ENCODE results near the gene HSP90AA1. TPM values are rescaled to one million over a fixed set of nuclear protein-coding genes. Genes with fewer than 3 reads are reported as not detected.
A peak's percentile ranks its signal among the peaks of the same experiment; 100 is the strongest.
"Not testable (repeated sequence)": the region's sequence is repeated elsewhere in the genome, so short reads cannot be mapped to it uniquely, and the experiment has no call there.

The HSP90AA1 gene
- total and polyA plus RNA-seq, 2 donors (not counting 1 experiment from before 2014, with no cell fraction given), result 190 to 222 TPM

- intact Hi-C loops (cut with micrococcal nuclease), result loop anchor here (5.0 kb wide), 2 partner anchors 208 to 1252 kb away; no protein-coding TSS in a partner anchor
- ChIA-PET CTCF (interaction anchor here (1.1 to 1.8 kb wide), 2 partner anchors 11 to 37 kb away, joined by 3 to 4 read pairs; no protein-coding TSS in a partner anchor), POLR2A (no interaction called here)
- peaks cover 18 to 28% of the 10 kb centered on the region in 2 donors for H3K4me1 ChIP-seq (ENCODE audit: control insufficient read depth in 2 of 2, insufficient read depth in 2 of 2, low read length in 2 of 2)
- no peaks in the 10 kb centered on the region for H3K9me3 Mint-ChIP-seq (ENCODE audit: insufficient read depth)
- peak overlapping the region; percentile 87 for H3K4me2 ChIP-seq (replicated peaks; ENCODE audit: low read depth, low read length, poor library complexity, severe bottlenecking)
- H3K4me3 Mint-ChIP-seq, result peak overlapping the region; percentile 87
- DNase-seq, result no peak
- H3K27ac ChIP-seq (ENCODE audit: low read length in 2 of 2), result peak overlapping the region; percentile 96 to 98
- H3K4me3 ChIP-seq (ENCODE audit: control extremely low read depth in 1 of 5, extremely low read depth in 1 of 5, insufficient read depth in 1 of 5, low read depth in 2 of 5, low read length in 4 of 5), result peak overlapping the region in 4 of 5 experiments; percentile 79 to 91 (median 82)
- no peak for ATAC-seq (ENCODE audit: low read depth)
- H3K27me3 ChIP-seq (replicated peaks in 1 of 4; ENCODE audit: control extremely low read depth in 1 of 4, control insufficient read depth in 3 of 4, insufficient read depth in 4 of 4, low read length in 3 of 4), result no peaks in the 10 kb centered on the region
- WGBS (ENCODE audit: insufficient coverage), result 68% methylated on average over 7 of the region's 10 CpGs
- no peak overlapping the region for H2AFZ ChIP-seq (ENCODE audit: insufficient read depth, low read depth, low read length, poor library complexity, severe bottlenecking)
- H4K20me1 ChIP-seq (ENCODE audit: control insufficient read depth, insufficient read depth, low read length, poor library complexity, severe bottlenecking), result peaks cover 17% of the 10 kb centered on the region
- peak overlapping the region; percentile 91 for H3K9ac ChIP-seq (ENCODE audit: low read length)
- peaks cover 4 to 54% of the 10 kb centered on the region in 2 experiments for H3K36me3 ChIP-seq (replicated peaks in 1 of 2; ENCODE audit: control extremely low read depth in 1 of 2, control insufficient read depth in 1 of 2, extremely low read depth in 1 of 2, insufficient read depth in 2 of 2, low read length in 1 of 2)
- peak overlapping the region; percentile 95 for H3K27ac Mint-ChIP-seq
- no peaks in the 10 kb centered on the region for H3K9me3 ChIP-seq (ENCODE audit: control extremely low read depth in 1 of 3, control insufficient read depth in 2 of 3, insufficient read depth in 1 of 3, low read length in 2 of 3)
- H3K79me2 ChIP-seq (ENCODE audit: control insufficient read depth, insufficient read depth, low read length), result peaks cover 22% of the 10 kb centered on the region
- no peak for TF ChIP-seq EZH2 (IDR thresholded peaks at IDR 0.05; ENCODE audit: borderline replicate concordance, insufficient read depth, low read depth, low read length, poor library complexity, severe bottlenecking)
- no peak for TF ChIP-seq CTCF (IDR thresholded peaks at IDR 0.05)
- H3K27me3 Mint-ChIP-seq, result no peaks in the 10 kb centered on the region
- H3K4me1 Mint-ChIP-seq, result peaks cover 58% of the 10 kb centered on the region
Observed at GRCh38 chr14:102085488-102085887, 1.4 kb downstream of the HSP90AA1 start.

DNA sequence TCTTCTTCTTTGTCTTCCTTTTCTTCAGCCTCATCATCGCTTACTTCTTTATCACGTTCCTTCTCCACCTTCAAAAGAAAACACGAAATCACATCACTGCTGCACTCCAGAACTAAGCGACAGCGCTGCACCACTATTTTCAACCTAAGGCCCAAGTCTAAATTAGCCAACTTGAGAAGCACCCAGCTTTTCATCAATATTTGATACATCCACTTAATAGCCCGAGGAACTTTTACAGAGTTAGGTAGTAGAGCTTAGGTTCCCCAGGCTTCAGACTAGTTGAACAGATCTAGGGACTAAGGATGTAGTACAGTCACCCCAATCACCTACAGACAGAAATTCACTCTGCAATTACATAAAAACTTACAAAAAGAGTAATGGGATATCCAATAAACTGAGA is 1.9 kb downstream of the HSP90AA1 start:
- Histone ChIP-seq H3K27me3 (replicated peaks in 1 of 4; ENCODE audit: control extremely low read depth in 1 of 4, control insufficient read depth in 3 of 4, insufficient read depth in 4 of 4, low read length in 3 of 4) (no peaks in the 10 kb centered on the region), H3K79me2 (ENCODE audit: control insufficient read depth, insufficient read depth, low read length) (peaks cover 22% of the 10 kb centered on the region), H3K4me1 (ENCODE audit: control insufficient read depth in 2 of 2, insufficient read depth in 2 of 2, low read length in 2 of 2) (peaks cover 18 to 28% of the 10 kb centered on the region in 2 donors), H3K9ac (ENCODE audit: low read length) (no peak overlapping the region), H4K20me1 (ENCODE audit: control insufficient read depth, insufficient read depth, low read length, poor library complexity, severe bottlenecking) (peaks cover 17% of the 10 kb centered on the region), H3K9me3 (ENCODE audit: control extremely low read depth in 1 of 3, control insufficient read depth in 2 of 3, insufficient read depth in 1 of 3, low read length in 2 of 3) (no peaks in the 10 kb centered on the region), H3K36me3 (replicated peaks in 1 of 2; ENCODE audit: control extremely low read depth in 1 of 2, control insufficient read depth in 1 of 2, extremely low read depth in 1 of 2, insufficient read depth in 2 of 2, low read length in 1 of 2) (peaks cover 4 to 60% of the 10 kb centered on the region in 2 experiments), H3K4me2 (replicated peaks; ENCODE audit: low read depth, low read length, poor library complexity, severe bottlenecking) (peak overlapping the region; percentile 87), H2AFZ (ENCODE audit: insufficient read depth, low read depth, low read length, poor library complexity, severe bottlenecking) (no peak overlapping the region), H3K4me3 (ENCODE audit: control extremely low read depth in 1 of 5, extremely low read depth in 1 of 5, insufficient read depth in 1 of 5, low read depth in 2 of 5, low read length in 4 of 5) (no peak overlapping the region), H3K27ac (ENCODE audit: low read length in 2 of 2) (no peak overlapping the region)
- Mint-ChIP-seq H3K27me3 (no peaks in the 10 kb centered on the region), H3K4me1 (peaks cover 55% of the 10 kb centered on the region), H3K4me3 (peak overlapping the region; percentile 87), H3K27ac (peak overlapping the region; percentile 47), H3K9me3 (ENCODE audit: insufficient read depth) (no peaks in the 10 kb centered on the region)
- DNase-seq, result no peak
- CTCF ChIA-PET, result interaction anchor here (1.3 to 1.8 kb wide), 2 partner anchors 11 to 36 kb away, joined by 4 to 5 read pairs; no protein-coding TSS in a partner anchor
- ATAC-seq (ENCODE audit: low read depth), result no peak
- 88% methylated on average over 4 of the region's 6 CpGs for WGBS (ENCODE audit: insufficient coverage)
- POLR2A ChIA-PET, result no interaction called here
- TF ChIP-seq EZH2 (IDR thresholded peaks at IDR 0.05; ENCODE audit: borderline replicate concordance, insufficient read depth, low read depth, low read length, poor library complexity, severe bottlenecking), result no peak
- TF ChIP-seq CTCF (IDR thresholded peaks at IDR 0.05), result no peak
- intact Hi-C loops (cut with micrococcal nuclease), result loop anchor here (5.0 kb wide), 2 partner anchors 208 to 1252 kb away; no protein-coding TSS in a partner anchor

- H3K4me3 Mint-ChIP-seq, result peak overlapping the region; percentile 87
- H3K9me3 Mint-ChIP-seq (ENCODE audit: insufficient read depth); H3K4me3 ChIP-seq (ENCODE audit: control extremely low read depth in 1 of 5, extremely low read depth in 1 of 5, insufficient read depth in 1 of 5, low read depth in 2 of 5, low read length in 4 of 5); H2AFZ ChIP-seq (ENCODE audit: insufficient read depth, low read depth, low read length, poor library complexity, severe bottlenecking); H3K9me3 ChIP-seq (ENCODE audit: control extremely low read depth in 1 of 3, control insufficient read depth in 2 of 3, insufficient read depth in 1 of 3, low read length in 2 of 3); H3K27me3 Mint-ChIP-seq; intact Hi-C loops (cut with micrococcal nuclease); H3K27ac ChIP-seq (ENCODE audit: low read length in 2 of 2); H3K27me3 ChIP-seq (replicated peaks in 1 of 4; ENCODE audit: control extremely low read depth in 1 of 4, control insufficient read depth in 3 of 4, insufficient read depth in 4 of 4, low read length in 3 of 4); ATAC-seq (ENCODE audit: low read depth); DNase-seq; H3K9ac ChIP-seq (ENCODE audit: low read length): not testable (repeated sequence)
- Histone ChIP-seq H3K36me3 (replicated peaks in 1 of 2; ENCODE audit: control extremely low read depth in 1 of 2, control insufficient read depth in 1 of 2, extremely low read depth in 1 of 2, insufficient read depth in 2 of 2, low read length in 1 of 2) (peaks cover 4 to 64% of the 10 kb centered on the region in 2 experiments), H3K79me2 (ENCODE audit: control insufficient read depth, insufficient read depth, low read length) (peaks cover 22% of the 10 kb centered on the region), H3K4me1 (ENCODE audit: control insufficient read depth in 2 of 2, insufficient read depth in 2 of 2, low read length in 2 of 2) (peaks cover 18 to 28% of the 10 kb centered on the region in 2 donors), H3K4me2 (replicated peaks; ENCODE audit: low read depth, low read length, poor library complexity, severe bottlenecking) (peak overlapping the region; percentile 87), H4K20me1 (ENCODE audit: control insufficient read depth, insufficient read depth, low read length, poor library complexity, severe bottlenecking) (peaks cover 20% of the 10 kb centered on the region)
- peaks cover 52% of the 10 kb centered on the region for H3K4me1 Mint-ChIP-seq
- H3K27ac Mint-ChIP-seq, result peak overlapping the region; percentile 47
- CTCF ChIA-PET, result interaction anchor here (1.3 to 1.8 kb wide), 2 partner anchors 12 to 36 kb away, joined by 4 to 5 read pairs; no protein-coding TSS in a partner anchor
- POLR2A ChIA-PET, result interaction anchor here (0.7 kb wide), 1 partner anchor 232 kb away, joined by 4 read pairs; no protein-coding TSS in a partner anchor
- WGBS (ENCODE audit: insufficient coverage), result 89% methylated on average over 5 of the region's 5 CpGs
Observed at GRCh38 chr14:102084522-102084921, 2.3 kb downstream of the HSP90AA1 start.

Data from B cell (primary cell).